Activated CD4-positive, alpha-beta T cell treated with anti-CD3 and anti-CD28 coated beads, Interleukin-2, amount 50 U/mL, for 1 hour (primary cell): ENCODE results near the gene MAN2B1.
"Not testable (repeated sequence)": the region's sequence is repeated elsewhere in the genome, so short reads cannot be mapped to it uniquely, and the experiment has no call there.

ENCODE experiments used
- DNase-seq: peaks from one replicate; pipeline ENCODE4 v3.0.0-alpha.2; 2020

MAN2B1 gene

DNA sequence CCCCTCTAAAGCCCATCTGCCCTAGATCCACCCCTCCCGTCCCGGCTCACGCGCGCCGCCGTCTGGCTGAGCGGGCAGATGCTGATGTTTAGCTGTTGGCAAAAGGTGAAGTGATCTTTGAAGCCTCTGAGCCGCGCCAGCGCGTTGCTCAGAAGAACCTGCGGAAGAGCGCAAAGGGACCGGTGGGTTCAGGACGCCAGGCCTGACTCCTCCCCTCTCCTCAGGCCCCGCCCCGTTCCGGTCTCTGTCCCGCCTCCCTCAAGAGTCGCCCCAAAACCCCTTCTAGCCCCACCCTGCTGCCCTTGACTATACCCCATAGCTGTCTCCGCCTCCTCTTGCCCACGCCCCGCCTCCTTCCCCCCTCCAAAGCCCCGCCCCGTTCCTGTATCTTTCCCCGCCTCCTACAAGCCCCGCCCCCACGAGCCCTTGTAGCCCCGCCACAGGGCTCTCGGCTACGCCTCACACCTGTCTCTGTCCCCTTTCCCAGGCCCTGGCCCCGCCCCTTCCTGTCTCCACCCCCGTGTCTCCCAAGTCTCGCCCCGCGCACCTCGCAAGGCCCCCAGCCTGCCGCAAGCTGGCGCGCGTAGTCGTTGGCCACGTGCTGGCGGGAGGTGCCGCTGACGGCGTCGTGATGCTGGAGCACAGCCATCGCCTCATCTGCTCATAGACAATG lies 9.5 kb downstream of the MAN2B1 start:
- DNase-seq: no peak

DNA sequence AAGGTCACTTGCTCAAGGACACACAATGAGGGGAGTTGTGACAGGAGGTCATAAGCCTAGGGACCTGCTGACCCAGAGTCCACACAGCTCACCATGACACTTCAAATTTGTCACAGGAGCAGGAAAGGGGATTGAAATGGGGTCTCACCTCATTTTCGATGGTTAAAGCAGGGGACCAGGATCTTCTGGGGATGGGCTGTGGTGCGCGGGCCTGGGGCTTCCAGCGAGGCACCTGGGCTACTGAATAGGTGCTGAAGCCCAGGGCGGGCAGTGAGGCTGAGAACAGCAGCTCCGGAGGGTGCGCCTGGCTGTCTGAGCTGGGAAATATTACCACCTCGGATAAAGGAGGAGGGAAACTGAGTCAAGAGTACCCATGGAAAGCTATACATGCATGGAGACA lies 11.0 kb downstream of the MAN2B1 start:
- DNase-seq: no peak

DNA sequence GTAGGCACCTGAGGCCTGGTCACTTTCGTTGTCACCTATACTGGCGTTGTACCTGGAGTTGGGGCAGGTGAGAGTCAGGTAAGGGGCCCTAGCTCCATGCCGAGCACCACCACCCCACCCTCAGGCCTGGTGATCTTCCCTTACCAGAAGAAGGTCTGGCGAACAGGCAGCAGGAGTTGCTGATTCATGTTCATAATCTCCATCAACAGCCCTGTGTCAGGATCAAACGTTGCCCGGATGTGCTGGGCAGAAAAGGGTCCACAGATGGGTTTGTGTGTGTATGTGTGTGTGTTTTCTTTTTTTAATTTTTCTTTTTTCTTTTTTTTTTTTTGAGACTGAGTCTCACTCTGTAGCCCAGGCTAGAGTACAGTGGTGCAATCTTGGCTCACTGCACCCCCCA lies 14.3 kb downstream of the MAN2B1 start:
- no peak for DNase-seq

DNA sequence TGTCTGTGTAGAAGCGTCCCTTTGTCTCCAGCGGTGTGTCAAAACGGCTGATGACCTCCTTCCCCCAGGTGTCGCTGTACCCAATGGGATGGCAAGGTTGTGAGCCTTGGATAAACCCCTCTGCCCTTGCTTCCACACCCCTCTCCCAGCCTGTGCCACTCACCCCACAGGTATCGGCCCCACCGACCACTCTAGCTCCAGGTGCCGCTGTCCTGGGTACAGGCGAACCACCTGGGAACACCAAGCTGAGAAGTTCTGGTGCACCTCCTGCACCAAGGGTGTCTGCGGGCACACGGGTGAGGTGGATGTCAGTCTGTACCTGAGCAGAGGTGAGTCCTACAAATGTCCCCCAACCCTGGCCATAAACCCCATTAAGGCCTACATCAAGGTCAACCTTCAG lies 16.6 kb downstream of the MAN2B1 start:
- no peak for DNase-seq

DNA sequence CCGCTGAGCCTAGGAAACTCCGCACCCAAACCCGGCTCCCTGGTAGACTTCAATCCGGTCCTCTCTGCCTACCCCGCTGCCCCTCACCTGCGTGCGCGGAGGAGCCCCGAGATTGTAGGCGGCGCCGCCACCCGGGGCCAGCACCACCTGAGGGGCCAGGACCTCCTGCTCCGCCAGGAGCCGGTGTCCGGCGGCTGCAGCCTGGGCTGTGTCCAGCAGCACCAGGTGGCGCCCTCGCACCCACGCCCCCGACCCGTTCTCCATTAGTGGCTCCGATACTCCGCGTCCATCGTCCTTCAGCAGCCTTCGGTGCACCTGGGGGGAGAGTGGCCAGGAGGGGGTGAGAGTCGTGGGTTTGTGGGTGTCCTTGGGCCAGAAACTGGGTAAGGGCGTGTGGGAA lies 18.5 kb downstream of the MAN2B1 start:
- DNase-seq: no peak

DNA sequence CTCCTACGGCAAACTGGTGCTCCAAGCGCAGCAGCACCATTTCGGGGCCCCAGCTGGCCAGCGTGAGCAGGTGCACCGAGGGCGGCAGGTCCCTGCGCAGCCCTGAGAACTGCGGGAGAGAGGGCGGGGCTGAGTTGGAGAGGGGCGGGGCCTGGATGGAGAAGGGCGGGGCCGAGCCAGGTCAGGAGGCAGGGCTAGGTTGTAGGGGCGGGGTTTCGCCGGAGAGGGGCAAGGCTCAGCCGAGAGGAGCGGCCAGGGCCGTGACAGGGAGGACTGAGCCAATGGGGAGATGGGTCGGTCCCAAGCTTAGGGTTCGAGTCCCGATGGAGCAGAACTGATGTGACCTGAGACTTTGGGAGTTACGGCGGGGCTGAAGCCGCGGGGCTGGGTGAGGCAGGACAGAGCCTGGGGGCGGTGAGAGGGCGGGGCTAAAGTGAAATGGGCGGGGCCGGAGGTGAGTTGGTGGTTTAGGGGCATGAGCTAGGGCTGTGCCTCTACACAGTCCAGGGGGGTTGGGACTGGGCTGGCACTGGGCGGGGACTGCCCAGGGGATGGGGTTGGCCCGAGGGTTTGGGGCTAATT lies 19.0 kb downstream of the MAN2B1 start:
- no peak for DNase-seq

DNA sequence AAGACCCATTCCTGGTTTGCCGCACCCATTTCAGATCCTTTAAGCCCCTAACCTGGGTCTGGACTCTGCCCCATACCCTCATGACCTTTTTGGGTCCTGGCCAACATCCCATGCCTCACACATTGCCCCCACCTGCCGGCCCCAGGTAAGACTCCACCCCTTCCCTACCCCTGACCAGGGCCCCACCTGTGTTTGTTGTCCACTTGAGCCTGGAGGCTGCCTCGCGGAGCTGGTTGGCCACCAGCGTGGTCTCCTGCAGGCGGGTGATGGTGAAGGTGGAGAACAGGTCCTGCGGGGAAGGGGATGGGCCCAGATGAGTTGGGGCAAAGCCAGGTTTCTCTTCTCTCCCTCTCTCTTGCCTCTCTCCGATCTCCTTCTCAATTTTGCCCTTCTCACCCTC lies 19.5 kb downstream of the MAN2B1 start:
- no peak for DNase-seq

DNA sequence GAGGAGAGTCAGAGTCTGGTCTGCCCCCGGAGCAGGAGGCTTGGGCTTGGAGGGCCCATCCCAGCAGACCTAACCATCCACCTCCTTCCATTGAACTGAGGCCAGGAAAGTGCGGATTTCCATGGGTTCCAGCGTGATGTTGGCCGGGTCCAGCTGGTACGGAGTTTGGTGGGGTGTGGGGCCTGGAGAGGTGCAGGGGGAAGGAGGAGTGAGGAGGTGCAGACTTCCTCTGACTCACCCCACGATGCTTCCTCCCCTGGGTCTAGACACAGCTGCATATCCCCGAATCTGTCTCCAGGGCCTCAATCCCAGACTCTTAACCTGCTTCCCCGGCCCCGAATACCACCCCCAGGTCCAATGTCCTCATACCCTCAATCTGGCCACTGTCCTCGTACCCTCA lies 20.0 kb downstream of the MAN2B1 start:
- no peak for DNase-seq

DNA sequence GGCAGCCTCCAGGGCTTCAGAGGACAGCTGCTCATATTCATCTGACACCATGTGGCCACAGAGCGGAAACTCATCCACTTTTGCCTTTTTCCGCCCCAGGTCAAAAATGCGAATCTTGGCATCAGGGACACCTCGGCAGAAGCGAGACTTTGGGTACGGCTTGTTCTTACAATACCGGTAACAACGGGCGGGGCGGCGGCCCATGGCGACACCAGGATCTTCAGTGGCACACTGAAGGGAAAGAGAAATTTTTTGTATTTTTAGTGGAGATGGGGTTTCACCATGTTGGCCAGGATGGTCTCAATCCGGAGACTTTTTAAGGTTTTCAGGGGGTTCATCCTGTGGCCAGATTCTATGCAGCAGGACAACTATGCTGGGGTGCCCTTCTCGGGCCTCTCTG lies 22.8 kb downstream of the MAN2B1 start:
- not testable (repeated sequence) for DNase-seq

DNA sequence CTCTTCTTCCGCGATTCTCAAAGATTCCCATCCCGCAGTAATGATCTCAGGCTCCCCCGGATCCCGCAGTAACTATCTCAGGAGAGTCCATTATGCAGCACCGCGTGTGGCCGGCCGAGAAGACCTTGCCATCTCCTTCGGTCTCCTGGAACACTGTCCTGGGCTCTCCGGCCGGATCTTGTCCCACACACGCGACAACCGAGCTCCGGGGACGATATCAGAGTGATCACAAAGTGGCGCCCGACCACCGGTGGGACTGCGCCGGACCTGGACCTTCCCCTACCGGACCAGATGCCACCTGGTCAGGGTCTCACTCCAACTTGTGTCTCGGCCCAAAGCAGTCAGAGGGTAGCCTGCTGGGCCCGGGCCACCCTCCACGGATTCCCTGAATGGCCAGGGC lies 24.0 kb downstream of the MAN2B1 start:
- DNase-seq: no peak

DNA sequence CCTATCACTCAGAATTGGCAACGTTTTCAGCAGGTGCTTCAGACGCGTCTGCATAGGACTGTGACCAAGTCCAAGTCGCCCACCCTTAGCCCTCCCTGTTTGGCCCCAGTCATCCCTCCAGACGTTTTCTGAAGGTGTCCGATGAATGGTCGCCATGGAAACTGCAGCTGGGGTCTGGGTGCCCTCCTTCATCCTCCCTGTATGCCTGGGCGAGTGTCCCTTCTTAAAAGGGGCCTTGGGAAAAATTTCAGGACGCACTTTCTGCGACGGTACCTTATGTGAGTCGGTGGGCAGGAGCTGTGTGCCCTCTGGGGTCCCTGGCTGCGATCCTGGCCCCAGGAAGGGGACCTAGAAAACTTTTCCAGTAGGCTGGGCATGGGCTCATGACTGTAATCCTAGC lies 25.1 kb downstream of the MAN2B1 start:
- no peak for DNase-seq

DNA sequence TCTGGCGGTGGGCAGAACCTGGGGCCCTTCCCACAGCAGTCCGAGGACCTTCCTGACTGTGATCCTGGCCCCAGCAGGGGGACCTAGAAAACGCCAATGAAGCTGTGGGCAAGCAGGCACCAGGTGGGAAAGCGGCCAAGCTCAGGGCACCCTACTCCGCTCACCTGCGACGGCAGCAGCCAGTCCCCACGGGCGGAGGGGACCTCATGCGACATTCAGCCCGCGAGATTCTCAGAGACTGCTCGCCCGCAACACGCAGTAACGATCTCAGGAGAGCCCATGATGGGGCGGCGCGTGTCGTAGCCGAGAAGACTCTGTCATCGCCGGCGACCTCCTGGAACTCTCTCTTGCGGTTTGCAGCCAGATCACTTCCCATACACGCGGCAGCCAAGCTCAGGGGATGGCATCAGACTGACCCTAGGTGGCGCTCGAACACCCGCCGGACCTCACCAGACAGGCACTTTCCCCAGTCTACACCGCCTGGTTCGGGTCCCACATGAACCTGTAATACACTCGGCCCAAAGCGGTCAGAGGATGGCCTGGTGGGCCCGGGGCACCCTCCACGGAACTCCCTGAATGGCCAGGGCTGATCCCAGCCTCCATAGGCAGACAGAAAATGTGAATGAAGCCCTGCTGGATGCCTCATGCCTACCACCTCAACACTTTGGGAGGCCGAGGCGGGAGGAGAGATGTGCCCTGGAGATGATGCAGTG lies 26.5 kb downstream of the MAN2B1 start:
- DNase-seq: peak; percentile 83

DNA sequence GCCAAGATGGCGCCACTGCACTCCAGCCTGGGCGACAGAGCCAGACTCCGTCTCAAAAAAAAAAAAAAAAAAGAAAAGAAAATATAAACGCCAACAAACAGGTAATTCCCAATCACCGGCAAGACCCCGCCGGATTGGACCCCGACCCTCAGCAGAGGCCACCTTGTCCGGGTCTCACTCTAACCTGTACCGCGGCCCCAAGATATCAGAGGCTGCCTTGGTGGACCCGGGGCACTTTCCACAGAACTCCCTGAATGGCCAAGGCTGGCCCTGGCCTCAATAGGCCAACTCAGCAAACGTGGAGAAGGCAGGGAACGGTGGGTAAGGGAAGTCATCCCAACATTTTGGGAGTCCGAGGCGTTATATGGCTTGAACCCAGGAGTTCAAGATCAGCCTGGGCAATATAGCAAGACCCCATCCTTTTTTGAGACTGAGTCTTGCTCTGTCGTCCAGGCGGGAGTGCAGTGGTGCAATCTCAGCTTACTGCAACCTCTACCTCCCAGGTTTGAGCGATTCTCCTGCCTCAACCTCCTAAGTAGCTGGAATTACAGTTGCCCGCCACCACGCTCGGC lies 27.8 kb downstream of the MAN2B1 start:
- DNase-seq: no peak

DNA sequence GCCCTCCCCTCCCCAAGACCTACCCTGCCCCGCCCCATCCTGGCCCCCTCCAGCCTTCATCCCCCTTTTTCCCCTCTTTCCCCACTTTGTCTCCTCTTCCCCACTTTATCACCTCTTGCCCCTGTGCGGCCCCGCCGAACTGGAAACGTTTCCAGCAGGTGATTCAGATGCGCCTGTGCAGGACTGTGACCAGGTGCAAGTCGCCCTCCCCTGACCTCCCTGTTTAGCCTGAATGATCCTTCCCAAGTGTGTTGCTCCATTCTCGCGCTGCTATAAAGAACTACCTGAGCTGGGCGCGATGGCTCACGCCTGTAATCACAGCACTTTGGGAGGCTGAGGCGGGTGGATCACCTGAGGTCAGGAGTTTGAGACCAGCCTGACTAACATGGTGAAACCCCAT lies 29.9 kb downstream of the MAN2B1 start:
- no peak for DNase-seq

DNA sequence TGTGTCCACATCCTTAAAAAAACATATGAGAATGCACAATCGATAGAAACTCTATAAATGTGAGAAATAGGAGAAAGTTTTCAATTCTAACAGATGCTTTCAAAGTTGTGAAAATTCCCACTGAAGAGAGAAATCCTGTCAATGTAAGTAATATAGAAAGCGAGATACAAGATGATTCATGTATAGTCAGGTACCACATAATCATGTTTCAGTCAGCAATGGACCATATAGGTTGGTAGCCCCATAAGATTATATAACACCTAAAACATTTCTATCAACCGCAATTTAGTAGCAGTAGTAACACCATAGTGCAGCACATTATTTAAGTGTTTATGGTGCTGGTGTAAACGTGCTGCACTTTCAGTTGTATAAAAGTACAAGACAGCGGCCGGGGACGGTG lies 37.3 kb downstream of the MAN2B1 start:
- no peak for DNase-seq

DNA sequence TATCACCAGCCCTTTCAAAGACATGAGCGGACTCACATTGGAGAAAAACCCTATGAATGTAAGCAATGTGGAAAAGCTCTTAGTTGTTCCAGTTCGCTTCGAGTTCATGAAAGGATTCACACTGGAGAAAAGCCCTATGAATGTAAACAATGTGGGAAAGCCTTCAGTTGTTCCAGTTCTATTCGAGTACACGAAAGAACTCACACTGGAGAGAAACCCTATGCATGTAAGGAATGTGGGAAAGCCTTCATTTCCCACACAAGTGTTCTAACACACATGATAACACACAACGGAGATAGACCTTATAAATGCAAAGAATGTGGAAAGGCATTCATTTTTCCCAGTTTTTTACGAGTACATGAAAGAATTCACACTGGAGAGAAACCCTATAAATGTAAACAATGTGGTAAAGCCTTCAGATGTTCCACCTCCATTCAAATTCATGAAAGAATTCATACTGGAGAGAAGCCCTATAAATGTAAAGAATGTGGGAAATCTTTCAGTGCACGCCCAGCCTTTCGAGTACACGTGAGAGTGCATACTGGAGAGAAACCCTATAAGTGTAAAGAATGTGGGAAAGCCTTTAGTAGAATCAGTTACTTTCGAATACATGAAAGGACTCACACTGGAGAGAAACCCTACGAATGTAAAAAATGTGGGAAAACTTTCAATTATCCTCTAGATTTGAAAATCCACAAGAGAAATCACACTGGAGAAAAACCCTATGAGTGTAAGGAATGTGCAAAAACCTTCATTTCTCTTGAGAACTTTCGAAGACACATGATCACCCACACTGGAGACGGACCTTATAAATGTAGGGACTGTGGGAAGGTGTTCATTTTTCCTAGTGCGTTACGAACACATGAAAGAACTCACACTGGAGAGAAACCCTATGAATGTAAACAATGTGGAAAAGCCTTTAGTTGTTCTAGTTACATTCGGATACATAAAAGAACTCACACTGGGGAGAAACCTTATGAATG lies 38.2 kb downstream of the MAN2B1 start:
- DNase-seq: no peak

DNA sequence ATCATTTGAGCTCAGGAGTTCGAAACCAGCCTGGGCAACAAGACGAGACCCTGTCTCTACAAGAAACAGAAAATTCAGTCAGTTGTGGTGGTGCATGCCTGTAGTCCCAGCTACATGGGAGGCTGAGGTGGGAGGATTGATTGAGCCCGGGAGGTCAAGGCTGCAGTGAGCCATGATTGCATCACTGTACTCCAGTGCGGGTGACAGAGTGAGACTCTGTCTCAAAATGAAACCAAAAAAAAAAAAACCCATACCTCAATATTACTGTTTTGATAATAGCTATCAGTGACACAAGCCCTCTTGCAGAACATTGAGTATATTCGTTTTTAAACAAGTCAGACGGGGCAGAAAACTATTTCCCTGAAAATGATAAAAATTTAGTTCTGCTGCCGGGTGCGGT lies 39.6 kb downstream of the MAN2B1 start:
- no peak for DNase-seq

DNA sequence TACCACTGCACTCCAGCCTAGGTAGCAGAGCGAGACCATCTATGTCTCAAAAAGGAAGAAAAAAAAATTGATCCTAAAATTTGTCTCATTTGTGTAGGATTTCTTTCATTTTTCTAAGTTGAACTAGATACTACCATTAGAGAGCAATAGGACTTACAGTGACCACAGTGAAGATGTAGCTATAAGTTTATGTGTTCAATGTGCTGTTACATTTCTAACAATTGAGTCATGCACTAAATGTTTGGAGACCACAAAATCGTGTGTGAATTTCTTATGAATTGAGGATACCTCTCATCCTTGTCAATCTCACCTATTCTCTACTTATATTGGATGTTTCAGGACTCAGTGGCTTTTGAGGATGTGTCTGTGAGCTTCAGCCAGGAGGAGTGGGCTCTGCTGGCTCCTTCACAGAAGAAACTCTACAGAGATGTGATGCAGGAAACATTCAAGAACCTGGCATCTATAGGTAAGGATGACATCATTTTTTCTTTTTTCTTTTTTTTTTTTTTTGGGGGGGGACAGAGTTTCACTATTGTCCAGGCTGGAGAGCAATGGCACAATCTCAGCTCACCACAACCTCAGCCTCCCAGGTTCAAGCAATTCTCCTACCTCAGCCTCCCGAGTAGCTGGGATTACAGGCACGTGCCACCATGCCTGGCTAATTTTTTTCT lies 43.0 kb downstream of the MAN2B1 start:
- DNase-seq: no peak

DNA sequence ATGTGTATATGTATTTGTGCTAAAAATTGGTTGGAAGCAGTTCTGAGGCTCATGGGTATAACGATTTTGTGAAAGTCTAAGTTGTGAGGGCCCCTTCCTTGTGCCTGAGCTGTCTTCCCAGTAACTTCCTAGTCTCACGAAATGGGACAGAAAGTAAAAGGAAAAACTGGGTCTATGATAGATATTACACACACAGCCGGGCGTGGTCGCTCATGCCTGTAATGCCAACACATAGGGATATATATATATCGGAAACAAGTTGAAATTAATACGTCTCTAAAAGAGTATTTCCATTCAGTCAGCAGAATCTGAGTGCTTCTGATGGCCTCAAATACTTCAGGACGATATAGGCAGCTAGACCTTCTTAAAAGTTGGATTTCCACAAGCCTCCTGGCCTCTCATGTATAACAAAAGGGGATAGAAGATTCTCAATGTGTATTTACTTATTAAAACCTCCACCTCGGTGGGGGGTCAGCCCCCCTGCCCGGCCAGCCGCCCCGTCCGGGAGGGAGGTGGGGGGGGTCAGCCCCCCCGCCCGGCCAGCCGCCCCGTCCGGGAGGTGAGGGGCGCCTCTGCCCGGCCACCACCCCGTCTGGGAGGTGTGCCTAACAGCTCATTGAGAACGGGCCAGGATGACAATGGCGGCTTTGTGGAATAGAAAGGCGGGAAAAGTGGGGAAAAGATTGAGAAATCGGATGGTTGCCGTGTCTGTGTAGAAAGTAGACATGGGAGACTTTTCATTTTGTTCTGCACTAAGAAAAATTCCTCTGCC lies 45.1 kb downstream of the MAN2B1 start:
- DNase-seq: not testable (repeated sequence)

DNA sequence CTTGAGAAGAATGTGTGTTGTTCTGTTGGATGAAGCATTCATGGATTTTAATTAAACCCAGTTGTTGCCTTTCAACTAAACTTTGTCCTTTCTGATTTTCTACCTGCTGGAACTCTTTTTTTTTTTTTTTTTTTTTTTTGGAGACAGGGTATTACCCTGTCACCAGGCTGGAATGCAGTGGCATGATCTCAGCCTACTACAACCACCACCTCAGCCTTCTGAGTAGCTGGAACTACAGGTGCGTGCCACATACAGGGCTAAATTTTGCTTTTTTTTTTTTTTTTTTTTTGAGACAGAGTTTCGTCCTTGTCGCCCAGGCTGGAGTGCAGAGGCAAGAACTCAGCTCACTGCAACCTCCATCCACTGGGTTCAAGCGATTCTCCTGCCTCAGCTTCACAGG lies 48.9 kb downstream of the MAN2B1 start:
- no peak for DNase-seq

DNA sequence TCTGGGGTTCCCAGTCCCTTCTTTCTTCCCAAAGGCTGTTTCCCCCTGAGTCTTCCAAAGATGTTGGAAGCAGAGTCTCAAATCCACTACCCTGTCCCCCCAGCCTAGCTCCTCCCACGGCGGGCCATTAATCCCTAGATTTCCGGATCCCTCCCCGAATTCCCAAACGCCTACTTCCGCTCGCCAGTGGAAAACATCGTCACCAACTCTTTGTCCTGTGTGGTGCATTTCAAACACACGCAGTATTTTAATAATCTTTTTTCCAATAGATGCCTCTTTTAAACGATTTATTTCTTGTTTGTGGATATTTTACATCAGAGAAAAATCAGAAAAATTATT lies 55.2 kb downstream of the MAN2B1 start:
- DNase-seq: no peak
